ENCODE measurements around the gene MLXIP.
"Not testable (repeated sequence)": the region's sequence is repeated elsewhere in the genome, so short reads cannot be mapped to it uniquely, and the experiment has no call there.

MLXIP gene

DNA sequence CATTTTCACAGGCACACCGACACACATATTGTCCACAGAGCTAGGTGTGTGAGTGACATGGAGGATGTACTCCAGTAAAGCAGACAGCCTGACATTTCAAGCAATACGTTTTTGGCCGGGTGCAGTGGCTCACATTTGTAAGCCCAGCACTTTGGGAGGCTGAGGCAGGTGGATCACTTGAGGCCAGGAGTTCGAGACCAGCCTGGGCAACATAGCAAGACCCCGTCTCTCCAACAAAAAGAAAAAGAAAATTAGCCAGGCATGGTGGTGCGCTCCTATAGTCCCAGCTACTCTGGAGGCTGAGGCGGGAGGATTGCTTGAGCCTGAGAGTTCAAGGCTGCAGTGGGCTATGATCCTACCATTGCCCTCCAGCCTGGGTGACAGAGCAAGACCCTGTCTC is 22.1 kb upstream of the MLXIP start:
- DNase-seq = not testable (repeated sequence)

DNA sequence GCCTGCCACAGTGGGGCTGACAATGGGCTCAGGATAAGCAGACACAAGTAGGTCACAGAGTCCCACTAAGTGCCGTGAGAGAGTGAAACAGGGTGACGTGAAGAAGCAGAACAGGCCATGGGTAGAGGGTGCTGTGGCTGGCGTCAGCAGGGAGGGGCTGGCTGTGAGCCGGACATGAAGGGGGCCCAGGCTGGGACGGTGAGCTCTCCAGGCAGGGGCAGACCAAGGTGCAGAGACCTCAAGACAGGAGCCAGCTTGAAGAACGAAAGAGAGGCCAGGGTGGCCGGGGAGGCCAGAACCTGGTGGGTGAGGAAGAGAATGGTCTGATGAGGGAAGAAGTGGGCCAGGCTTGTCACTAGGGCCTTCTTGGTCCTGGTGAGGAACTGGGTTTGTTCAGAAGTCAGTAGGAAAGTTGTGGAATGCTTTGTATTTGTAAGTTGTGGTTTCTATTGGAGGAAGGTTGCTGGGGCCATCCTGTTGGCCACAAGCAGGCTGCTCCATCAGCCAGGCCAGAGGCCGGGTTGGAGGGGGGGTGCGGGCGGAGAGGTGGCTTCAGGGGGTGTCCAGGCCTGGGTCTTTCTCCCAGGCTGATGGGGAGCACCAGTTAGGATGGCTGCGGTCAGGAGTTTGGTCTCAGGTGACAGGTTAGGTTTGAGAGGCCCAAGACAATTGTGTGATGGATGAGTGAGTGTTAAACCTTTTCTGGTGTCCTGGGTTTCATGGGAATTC is 21.4 kb upstream of the MLXIP start:
- no peak for DNase-seq

DNA sequence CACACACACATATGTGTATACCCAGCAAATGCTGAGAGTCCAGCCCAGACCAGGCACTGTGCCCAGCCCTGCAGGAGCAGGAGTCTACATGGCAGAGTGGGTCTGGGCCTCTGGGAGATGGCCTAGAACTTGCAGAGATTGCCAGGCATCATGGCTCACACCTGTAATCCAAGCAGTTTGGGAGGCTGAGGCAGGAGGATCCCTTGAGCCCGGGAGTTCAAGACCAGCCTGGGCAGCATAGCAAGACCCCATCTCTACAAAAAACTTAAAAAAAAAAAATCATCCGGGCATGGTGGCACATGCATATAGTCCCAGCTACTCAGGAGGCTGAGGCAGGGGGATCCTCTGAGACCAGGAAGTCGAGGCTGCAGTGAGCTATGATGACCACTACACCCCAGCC is 20.8 kb upstream of the MLXIP start:
- no peak for DNase-seq

DNA sequence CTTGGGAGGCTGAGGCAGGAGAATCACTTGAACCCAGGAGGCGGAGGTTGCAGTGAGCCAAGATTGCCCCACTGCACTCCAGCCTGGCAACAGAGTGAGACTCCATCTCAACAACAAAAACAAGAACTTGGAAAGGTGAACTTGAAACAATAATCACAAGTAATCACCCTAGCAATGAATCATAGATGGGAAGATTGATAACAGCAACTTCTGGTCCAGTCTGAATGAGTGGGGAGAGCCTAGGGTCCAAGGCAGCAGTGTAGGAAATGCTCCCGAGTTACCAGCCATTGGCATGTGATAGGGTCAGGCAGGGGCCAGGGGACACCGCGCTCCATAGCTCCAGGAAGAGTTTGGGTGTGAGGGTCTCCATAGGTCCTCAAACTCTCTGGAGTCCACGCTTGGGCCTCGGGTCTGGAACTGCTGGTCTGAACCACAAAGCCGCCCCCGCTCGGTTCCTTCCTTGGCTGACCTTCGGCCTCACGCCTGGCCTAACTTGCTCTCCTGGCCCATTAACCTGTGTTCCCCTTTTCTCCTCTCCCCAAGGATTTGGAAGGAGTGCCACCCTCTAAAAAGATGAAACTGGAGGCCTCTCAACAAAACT is 19.9 kb upstream of the MLXIP start:
- no peak for DNase-seq

DNA sequence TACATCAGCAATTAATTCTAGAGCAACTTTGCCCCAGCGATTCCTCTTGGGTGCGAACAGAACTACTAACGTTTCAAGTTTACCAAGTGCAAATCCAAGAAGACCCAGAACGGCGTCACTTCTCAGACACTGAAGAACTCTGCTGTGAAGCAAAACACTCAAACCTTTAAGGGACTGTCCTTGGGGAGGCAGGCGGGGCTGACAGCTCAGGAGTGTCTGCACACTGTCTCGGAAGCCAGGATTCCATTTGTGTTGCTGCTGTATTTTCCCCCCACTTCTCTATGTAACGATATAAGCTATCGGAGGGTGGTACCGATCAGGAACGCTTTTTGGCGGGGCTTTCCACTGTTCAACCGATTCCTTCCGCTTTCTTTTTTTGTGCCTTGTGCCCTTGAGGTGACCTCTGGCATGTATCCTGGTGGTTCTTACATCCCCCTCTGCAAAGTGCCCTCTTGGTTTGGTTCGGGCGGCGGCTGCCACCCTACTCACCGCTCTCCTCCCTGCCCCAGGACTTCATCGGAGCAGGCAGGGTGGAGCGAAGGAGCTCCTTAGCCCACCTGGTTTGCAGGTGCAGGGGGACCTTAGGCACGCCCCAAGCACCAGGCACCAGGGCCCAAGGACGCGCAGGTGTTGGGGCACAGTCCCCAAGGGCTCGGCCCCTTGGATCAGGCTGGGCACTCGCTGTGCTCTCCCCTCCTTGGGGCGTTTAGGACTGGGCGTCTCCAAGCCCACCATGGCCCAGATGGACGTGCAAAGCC is 19.2 kb upstream of the MLXIP start:
- no peak for DNase-seq

DNA sequence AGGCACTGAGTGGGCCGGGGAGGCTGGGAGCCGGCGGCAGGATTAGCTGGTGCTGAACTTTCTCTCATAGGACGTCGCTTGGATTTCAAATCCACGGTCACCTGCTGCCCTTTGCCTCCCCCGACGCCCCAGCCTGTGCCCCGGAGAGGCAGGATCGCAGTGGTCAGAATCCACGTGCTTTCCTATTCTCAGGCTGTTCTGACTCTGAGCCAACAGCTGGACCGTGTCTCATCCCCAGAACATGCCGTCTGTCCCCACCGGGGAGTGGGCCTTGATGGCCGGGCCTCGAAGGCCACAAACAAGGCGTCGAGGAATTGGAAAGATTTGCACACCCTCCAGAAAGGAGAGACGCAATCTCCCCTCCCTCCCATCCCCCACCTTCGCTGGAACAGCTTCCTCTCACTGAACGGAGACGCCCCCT is 18.5 kb upstream of the MLXIP start:
- DNase-seq = no peak

DNA sequence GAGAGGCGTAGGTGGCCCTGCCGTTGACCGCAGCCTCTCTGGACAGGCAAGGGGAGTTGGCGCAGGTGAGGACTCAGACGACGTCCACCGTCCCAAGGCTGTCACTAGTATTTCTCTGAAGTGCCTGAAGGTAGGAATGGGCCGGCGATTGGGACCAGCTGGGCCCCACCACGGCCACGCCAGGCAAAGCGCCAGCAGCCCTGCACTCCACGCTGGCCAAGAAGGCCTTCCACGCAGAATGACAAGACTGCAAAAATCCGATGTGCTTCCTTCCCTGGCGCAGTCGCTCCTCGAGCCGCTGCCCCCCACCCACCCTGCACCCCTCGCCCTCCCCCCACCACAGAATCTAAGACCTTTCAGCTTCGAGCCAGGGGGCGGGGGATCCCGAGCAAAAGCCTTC is 17.3 kb upstream of the MLXIP start:
- no peak for DNase-seq

DNA sequence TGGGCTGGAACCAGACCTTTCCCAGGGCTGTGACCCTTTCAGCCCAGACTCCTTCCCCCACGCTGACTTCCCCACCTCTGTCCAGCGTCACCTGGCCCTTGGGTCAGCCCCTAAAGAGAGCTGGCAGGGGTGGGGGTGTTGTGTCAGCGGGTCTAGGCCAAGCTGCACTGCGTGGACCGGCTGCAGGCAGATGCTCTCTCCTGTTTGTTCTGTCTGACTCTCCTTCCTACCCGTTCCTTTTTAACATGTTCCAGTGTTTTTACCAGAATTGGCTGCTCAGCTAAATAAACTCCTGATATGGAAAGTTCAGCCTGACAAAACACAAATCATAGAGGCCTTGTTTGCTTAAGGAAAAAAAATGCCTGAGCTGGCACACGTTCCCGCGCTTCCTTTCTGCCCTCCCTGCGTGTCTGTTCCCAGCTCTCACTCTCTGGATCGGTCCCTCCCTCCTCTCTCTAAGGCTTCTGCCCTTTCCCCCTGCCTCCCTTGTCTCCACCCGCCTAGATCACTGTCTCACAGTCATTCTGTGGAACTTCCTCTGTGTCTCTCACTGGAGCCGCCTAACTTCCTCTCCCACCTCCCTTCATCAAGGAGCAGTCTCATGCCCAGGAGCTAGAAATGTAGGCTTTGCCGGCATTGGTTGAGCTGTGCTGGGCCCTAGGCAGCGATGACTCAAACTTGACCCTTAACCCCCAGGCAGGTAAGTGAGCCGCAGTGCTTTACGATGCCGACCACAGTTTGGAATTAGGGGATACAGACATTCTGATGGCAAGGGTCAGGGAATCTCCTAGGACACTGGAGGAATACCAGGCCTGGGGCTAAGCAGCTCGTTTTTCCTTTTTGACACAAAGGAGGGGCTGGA is 15.5 kb upstream of the MLXIP start:
- DNase-seq = peak in 1 of 2 donors; percentile 14

DNA sequence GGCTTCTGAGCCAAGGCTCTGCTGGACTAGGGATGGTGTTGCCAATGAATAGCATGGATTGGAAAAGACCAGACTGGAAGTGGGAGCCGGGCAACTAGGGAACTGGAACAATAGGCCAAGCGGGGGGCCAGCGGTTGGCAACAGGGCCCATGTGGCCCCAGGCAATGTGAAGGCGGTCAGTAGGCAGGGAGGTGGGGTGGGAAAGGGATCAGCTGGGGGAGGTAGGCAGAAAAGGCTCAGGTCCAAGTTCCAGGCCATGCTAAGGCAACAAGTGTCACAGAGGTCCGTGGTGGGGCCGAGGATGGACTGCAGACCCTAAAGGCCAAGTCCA is 14.9 kb upstream of the MLXIP start:
- no peak for DNase-seq

DNA sequence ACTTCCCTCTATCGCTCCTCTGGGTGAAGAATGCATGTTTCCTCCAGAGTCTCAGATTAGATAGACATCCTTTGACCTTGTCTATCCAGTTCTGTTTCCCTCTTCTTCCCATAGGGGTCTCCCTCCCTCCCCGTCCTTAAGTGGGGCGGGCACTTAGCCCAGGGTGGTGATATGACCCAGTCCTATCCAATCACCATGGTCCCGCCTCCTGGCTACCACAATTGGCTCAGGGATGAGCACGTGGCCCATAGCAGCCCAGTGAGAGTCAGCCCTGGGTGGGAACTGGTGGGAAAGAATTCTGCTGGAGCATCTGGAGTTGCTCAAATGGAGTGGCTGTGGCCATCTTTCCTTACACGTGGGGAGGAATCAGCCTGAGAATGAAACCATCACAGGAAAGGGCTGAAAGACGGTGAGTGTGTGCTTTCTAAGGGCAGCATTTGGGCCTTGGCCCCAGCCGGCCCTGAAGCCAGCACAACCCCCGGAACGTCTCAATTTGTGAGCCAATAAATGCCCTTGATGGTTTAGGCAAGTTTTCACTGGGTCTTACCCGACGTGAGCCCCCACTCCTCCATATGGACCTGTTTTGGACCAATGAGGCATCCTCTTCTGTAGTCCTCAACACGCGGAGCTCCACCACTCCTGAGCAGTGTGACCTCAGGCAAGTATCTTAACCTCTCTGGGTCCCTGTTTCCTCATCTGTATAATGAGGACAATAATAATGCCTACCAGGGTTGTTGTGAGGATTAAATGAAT is 14.4 kb upstream of the MLXIP start:
- peak; percentile 30 to 45 for DNase-seq

DNA sequence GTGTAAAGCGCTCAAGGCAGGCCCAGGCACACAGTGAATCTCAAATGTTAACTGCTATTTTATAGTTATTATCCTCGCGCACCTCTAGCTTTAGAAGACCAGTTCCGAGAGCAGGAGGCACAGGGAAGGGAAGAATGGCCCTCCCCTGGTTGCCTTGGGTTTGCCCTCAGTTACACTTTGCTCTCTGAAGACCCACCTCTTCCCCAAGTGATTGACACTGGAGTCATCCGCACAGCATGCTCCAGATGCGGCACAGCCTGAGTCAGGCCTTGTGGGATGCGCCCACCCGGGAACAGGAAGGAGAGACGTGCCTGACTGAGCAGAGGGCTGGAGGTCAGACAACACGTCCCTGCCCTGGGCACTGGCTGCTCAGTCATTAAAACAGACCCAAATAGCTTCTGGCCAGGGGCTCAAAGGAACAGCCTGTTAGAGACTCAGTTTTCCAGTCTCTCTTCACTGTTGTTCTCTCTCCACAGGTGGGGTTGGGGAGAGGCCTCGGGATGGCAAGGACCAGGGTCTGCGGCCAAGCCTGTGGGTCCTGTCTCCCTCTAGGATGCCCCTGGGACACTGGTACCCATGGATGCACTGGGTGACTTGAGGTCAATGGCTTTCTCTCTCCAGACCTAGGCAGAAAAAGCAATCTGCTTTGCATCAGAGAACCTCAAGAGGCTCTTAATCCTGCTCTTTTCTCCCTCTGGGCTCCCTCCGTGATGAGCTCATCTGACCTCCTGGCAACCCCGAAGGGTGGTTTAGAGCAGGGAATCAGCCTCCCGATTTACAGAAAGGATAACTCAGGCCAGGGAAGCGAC is 13.6 kb upstream of the MLXIP start:
- no peak for DNase-seq

DNA sequence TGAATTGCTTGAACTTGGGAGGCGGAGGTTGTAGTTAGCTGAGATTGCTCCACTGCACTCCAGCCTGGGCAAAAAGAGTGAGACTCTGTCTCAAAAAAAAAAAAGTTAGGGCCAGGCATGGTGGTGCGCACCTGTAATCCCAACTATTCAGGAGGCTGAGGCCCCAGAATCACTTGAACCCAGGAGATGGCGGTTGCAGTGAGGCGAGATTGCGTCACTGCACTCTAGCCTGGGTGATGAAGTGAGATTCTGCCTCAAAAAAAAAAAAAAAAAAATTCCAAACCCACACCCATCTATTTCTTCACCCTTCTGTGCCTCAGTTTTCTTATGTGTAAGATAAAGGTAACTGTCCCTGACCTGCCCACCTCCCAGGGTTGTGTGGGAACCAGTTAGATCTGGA is 11.0 kb upstream of the MLXIP start:
- no peak for DNase-seq

DNA sequence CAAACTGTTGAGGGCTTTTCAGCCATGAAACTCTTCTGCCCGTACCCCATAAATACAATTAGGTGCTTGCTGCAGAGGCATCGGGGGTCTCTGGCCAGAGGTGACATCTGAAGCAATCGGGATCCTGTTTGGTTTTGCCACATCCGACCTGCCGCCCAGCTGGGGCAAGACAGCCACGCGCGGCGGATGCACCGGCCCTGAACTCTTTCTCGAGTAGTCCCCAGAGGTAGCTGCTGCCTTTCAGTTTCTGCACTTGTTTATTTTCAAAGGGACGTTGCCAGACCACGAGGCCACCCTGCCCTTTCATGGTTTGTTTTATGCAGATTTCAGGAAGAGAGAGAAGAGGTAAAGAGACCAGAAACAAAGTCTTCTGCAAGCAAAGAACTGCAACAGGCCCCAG is 10.6 kb upstream of the MLXIP start:
- peak; percentile 35 to 36 for DNase-seq

DNA sequence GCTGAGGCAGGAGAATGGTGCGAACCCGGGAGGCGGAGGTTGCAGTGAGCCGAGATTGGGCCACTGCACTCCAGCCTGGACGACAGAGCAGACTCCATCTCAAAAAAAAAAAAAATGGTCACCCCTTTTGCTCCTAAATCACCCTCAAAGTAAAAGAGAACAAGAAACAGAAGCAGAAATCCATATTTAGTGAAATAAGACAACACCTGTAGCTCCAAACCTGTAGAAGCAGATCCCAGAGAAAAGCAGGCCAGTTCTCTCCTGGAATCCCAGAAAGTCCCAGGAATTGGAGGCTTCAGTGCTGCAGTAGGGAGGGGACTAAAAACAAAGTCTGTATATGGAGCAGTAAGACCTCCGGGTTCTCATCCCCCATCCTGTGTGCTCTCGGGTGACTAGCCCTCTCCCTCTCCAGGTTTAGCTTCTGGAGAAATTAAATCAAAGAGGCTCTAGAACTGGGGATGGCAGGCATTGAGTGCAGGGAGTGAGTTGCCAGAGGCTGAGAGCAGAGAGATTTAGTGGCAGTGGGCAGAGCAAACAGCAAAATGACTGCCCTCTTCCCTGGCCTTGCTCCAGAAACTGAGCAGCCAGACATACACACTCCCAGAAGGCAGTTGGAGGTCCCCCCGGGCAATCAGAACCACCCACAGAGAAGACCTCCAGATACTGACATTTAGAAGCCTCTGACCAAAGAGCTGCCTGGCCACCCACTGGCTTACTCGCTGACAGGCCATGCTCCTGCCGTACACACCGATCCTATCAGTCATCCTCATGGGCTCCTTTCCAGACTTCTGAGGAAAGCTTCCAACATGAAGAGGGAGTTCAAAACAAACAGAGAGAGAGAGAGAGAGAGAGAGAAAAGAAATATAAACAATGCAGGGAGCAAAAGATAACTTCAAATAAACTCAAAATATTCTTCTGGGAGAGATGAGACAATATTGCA is 6.3 kb upstream of the MLXIP start:
- DNase-seq = no peak

DNA sequence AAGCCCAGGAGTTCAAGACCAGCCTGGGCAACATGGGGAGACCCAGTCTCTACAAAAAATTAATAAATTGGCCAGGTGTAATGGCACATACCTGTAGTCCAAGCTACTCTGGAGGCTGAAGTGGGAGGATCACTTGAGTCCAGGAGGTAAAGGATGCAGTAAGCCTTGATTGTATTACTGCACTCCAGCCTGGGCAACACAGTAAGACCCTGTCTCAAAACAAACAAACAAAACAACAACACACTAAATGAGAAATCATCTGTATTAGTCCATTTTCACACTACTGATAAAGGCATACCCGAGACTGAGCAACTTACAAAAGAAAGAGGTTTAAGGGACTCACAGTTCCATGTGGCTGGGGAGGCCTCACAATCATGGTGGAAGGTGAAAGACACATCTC is 4.7 kb upstream of the MLXIP start:
- DNase-seq = no peak

DNA sequence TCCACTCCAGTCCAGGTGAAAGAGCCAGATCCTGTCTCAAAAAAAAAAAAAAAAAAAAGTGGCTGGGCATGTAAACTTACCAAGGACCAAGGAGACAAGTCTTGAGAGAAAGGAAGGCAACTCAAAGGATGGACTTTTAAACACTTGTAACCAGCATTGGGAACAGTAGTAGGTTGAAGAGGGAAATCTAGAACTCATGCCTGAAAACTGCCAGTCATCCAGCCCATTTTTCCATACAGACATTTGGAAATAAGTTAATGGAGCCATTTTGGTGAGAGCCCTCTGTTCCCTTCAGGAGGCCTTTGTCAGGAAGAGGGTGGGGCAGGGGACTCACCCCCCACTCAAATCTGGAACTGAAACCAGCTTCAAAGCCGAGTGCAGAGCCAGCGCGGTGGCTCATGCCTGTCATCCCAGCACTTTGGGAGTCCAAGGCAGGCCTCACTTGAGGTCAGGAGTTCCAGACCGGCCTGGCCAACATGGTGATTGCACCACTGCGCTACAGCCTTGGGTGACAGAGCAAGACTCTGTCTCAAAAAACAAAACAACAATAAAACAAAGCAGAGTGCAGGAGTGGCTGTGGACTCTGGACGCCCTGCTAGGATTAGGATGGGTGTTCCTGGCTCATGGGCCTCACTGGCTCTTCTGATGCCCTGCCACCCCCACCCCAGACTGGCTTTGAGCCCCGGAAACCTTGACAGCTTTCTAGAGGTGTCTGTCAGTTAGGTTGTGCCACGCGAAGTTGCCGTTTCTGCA is 1.6 kb upstream of the MLXIP start:
- peak in 1 of 2 donors; percentile 26 for DNase-seq

DNA sequence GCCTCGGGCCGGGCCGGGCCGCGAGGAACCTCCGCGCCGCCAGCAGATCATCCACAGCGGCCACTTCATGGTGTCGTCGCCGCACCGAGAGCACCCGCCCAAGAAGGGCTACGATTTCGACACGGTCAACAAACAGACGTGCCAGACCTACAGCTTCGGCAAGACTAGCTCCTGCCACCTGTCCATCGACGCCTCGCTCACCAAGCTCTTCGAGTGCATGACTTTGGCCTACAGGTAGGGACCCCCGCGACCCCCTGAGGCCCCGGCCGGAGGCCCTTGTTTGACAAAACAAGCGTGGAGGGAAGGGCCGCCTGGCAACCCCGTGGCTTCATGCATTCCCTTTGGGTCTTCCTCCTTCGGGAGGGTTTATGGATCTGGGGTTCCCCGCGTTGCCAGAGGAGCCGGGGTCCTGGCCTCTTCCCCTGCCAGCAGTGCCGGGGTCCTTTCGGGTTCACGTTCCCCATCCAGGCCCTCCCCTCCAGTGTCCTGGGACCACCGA is 526 bp downstream of the MLXIP start:
- no peak for DNase-seq

DNA sequence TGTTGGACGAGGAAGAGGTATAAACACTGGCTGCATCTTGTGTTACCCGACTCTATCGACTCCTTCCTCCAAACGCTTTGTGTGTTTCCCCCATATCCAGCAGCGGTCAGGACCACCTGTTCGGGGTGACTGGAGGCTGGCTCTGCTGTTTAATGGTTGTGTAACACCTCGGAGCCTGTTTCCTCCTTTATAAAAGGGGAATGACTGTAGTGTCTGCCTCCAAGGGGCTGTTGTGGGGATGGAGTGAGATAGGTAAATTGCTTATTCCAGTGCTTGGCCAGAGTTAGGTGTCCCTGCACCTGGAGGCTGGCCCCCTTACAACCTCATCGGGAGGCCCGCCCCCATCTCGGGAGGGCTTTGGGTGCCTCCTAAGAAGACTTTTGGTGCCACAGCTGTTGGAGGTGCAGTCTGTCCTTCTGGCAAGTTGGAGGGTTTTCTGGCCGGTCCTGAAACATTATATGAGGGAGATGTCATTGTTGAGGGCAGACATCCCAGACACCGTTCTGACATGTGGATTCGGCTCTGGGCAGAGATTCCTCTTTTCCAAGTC is 1.1 kb downstream of the MLXIP start:
- no peak for DNase-seq
